ENCODE results near the gene SLC2A11.
"Not testable (repeated sequence)": the region's sequence is repeated elsewhere in the genome, so short reads cannot be mapped to it uniquely, and the experiment has no call there.

The SLC2A11 gene

DNA sequence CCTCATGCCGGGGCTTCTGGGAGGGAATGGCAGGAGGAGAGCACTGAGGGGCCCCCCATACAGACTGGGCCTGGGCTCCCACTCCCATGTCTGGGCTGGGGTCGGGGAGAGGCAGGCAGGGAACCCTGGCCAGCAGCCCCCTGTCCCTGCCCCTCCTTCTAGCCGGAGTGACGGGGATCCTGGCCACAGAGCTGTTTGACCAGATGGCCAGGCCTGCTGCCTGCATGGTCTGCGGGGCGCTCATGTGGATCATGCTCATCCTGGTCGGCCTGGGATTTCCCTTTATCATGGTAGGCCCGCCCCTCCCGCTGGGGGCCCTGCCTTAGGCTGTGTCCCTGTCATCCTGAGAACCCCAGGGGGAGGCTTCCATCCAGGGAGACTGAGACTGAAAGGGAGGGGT is 26.5 kb downstream of the SLC2A11 start:
- DNase-seq = no peak

DNA sequence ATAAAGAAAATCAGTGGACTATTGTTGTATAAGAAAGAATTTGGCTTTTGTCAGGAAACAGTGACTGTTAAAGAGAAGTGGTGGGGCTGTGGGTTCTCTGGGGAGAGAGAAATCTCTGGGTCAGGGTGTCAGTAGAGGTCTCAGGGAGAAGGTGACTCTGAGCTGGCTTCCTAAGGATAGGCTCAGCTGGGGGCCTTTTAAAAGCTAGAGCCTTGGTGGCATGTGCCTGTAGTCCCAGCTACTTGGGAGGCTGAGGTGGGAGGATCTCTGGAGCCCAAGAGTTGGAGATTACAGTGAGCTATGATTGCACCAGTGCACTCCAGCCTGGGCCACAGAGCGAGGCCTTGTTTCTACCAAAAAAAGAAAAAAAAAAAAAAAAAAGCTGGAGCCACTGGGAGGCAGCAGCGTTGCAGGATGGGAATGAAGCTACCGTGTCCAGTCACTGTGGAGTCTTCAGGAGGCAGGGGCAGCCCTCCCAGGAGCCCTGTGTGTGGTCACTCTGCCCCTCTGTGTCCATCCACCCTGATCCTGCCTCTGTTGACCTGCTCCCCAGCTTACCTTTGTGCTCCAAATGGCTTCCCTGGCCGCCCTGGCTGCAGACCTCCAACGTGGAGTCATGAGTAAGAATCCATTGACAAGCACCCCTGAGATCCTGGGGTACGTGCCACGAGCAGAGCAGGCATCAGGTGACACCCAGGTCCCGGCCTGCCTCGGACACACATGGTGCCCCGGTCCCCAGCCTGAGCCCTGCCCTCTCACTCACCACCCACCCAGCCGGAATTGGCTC is 31.1 kb downstream of the SLC2A11 start:
- DNase-seq = peak in 29 of 58 donors; percentile 10 to 47 (median 20)

DNA sequence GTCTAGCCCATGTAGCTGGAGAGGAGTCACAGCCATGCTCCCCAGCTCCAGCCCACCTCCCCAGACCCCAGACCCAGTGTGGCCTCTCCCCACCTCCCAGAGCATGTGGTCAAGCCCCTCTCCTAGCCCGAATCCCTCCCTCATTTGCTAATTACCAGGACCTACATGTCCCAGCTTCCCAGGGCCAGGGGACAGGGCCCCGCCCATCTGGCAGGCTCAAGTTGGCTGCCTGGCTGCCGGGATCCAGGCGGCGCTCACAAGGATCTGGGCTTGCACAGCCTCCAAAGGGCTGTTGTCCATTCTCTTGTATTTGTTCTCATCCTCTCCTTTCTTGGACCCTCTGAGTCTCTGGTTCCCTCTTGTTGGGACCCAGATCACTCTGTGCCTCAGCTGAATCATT is 31.9 kb downstream of the SLC2A11 start:
- peak in 17 of 58 donors; percentile 4 to 32 (median 17) for DNase-seq

DNA sequence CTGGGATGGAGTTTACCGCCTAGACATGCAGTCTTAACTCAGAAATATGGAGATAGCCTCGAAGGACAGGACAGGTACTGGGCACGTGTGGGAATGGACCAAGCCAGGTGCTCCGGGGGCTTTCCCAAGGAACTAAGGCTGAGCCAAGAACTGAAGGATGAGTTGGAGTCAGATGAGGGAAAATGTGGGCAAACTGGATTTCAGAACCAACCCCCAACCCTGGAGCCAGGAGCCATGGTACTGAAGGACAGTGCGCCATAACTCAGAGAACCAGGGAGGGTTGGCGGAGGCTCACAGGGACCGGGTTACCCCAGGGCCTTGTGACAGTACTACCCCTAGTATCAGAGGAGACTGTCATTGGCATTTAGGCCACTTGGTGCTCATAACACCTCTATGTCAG is 34.1 kb downstream of the SLC2A11 start:
- DNase-seq = no peak

DNA sequence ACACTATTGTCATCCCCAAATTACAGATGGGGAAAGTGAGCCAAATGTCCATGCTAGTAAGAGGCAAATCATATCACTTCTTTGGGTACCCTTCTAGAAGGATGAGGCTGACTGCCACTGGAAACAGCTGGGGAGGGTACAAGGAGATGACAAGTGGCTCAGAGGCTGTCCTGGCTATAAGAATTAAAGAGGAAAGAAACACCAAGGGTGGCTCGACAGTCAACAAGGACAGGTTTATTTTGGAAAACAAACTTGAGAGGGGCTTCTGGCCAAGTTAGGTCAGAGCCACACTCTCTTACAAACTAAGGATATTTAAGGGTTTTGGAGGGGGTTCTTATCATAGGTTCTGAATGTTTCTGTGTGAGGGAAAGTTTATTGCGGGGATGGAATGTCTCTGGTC is 34.5 kb downstream of the SLC2A11 start:
- DNase-seq = no peak

DNA sequence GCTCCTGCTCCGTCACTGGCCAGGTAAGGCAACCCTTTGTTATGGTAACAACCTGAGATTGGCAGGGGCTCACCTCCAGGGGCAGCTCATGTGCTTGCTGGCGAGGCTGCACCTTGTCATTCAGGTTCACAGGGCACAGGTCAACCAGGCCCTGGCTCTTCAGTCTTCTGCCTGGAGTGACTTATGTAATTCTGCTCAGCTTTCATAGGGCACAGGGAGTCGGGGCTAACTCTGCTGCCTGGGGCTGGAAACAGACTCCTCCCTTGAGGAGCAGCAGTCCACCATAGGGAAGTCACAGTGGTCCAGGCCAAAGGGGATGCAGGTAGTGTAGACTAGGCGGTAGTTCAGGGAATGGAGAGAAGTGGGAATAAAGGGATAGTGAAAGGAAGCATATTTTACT is 35.0 kb downstream of the SLC2A11 start:
- DNase-seq = no peak

DNA sequence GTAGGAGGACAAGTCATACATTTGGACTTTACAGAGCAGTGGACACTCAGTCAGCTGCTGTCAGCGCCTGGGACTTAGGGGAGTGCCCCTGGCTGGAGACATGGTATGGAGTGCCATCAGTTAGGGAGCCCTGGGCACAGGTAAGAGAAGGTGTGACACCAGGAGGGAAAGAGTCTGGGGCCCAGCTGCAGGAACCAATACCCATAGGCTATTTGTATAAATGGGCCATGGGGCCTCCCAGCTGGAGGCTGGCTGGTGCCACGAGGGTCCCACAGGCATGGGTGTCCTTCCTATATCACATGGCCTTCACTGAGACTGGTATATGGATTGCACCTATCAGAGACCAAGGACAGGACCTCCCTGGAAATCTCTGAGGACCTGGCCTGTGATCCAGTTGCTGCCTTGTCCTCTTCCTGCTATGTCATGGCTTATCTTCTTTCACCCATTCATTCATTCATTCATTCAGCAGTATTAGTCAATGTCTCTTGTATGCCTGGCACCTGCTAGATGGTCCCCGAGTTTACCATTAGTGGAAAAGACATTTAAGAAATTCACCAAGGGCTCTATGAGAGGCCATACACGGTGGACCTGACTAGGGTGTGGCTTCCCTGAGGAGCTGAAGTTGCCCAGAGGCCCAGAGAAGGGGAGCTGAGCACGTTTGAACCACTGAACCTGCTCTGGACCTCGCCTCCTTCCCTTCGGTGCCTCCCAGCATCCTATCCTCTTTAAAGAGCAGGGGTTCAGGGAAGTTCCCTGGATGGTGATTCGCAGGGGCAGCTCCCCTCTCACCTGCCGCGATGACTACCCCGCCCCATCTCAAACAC is 35.7 kb downstream of the SLC2A11 start:
- no peak for DNase-seq

DNA sequence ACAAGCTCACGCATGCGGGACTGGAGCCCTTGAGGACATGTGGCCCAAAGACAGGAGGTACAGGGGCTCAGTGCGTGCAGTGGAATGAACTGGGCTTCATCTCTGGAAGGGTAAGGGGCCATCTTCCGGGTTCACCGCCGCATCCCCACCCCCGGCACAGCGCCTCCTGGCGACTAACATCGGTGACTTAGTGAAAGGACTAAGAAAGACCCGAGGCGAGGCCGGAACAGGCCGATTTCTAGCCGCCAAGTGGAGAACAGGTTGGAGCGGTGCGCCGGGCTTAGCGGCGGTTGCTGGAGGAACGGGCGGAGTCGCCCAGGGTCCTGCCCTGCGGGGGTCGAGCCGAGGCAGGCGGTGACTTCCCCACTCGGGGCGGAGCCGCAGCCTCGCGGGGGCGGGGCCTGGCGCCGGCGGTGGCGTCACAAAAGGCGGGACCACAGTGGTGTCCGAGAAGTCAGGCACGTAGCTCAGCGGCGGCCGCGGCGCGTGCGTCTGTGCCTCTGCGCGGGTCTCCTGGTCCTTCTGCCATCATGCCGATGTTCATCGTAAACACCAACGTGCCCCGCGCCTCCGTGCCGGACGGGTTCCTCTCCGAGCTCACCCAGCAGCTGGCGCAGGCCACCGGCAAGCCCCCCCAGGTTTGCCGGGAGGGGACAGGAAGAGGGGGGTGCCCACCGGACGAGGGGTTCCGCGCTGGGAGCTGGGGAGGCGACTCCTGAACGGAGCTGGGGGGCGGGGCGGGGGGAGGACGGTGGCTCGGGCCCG is 36.5 kb downstream of the SLC2A11 start, which contains the start of gene MIF:
MIF (plus strand) TSS at position 439 of the 765 bp plus-strand sequence; CDS start at position 531, 92 bp downstream.
- peak; percentile 38 to 96 (median 90) for DNase-seq

DNA sequence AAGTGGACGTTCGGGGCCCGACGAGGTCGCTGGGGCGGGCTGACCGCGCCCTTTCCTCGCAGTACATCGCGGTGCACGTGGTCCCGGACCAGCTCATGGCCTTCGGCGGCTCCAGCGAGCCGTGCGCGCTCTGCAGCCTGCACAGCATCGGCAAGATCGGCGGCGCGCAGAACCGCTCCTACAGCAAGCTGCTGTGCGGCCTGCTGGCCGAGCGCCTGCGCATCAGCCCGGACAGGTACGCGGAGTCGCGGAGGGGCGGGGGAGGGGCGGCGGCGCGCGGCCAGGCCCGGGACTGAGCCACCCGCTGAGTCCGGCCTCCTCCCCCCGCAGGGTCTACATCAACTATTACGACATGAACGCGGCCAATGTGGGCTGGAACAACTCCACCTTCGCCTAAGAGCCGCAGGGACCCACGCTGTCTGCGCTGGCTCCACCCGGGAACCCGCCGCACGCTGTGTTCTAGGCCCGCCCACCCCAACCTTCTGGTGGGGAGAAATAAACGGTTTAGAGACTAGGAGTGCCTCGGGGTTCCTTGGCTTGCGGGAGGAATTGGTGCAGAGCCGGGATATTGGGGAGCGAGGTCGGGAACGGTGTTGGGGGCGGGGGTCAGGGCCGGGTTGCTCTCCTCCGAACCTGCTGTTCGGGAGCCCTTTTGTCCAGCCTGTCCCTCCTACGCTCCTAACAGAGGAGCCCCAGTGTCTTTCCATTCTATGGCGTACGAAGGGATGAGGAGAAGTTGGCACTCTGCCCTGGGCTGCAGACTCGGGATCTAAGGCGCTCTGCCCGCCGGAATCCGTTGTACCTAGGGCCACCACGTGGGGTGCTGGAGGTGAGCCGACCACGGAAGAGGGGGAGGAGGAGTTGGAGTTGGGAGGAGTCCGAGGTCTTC is 37.3 kb downstream of the SLC2A11 start:
- DNase-seq = peak in 48 of 58 donors; percentile 14 to 76 (median 62)

DNA sequence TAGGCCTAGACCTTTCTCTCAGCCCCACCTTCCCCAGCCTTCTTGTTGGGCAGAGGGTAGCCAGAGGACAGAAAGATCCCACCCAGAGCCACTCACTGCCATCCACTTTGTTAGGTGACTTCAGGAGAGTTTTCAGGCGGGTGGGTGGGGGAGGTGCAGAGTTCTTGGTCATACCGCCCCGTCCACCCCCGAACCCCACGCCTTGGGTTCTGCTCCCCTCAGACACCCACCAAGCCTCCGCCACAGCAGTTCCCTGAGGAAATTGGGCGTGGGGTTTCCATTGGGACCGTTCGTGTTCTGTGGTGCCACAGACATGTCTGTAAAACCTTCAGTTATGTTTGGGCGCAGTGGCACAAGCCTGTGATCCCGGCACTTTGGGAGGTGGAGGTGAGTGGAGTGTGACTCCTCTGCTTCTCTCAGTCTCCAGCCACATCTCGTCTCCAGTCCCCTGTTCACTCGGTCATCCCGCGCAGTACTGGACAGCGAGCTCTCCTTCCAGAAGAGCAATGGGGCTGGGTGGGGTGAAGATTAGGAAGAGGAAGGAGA is 38.0 kb downstream of the SLC2A11 start:
- no peak for DNase-seq

DNA sequence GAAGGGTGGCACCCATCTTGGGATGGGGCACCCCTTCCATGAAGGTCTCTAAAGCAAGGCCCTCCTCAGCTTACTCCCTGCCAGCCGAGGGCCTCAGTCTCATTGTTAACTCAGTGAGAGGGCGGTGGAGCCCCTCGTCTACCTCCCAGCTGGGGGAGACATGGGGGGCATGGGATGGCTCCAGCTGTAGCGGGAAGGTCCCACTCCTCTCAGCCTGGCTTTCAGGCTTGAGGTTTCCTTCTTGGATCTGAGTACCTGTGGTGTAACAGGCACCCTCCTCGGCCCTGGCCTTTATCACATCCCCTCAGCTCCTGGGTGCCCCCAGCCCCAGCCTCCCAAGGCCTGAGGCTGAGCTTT is 38.5 kb downstream of the SLC2A11 start:
- DNase-seq = no peak

DNA sequence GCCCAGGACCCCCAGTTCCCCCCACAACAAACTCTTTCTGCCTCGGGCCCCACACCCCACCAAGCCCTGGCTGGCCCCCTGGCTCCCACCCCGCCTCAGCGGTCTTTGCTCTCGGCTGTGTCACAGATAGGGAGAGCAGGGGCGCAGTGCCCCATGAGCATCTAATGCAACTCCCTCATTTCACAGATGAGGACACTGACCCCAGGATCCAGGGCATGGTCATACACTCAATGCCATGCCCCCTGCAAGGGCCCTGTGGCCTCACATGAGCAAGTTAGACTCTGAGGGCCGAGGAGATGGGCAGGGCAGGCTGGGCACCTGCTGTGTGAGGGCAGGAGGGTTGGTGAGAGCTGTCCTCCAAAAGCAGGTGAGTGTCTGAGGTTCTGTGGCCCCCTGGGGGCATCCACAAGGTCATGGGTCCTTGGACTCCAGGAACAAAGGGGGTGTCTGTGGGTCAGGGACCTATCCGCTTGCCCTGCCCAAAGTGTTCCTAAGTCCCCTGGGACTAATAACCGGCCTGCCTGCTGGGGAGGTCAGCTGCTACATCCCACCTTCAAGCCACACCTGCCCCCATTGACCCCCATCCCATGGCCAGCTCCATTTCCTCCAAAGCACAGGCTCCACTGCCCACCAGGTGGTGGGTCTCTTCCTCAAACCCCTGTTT is 39.0 kb downstream of the SLC2A11 start:
- no peak for DNase-seq

DNA sequence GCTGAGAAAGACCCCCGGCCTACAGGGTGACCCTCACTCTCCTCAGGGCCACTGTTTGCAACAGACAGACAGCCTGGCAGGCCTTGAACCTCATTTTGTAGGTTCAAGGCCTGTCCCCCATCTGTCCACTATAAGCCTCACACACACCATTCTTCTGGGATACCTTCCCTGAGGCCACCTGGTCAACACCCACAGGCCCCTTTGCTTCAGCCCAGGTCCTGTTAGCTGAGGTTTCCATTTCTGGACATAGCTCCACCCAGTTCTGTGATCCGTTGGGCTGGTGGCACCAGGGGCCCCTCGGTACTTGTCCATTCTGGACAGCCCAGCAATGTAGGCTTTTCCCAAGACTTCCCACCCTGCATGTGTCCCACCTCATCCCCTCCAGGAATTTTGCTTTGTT is 39.6 kb downstream of the SLC2A11 start:
- no peak for DNase-seq

DNA sequence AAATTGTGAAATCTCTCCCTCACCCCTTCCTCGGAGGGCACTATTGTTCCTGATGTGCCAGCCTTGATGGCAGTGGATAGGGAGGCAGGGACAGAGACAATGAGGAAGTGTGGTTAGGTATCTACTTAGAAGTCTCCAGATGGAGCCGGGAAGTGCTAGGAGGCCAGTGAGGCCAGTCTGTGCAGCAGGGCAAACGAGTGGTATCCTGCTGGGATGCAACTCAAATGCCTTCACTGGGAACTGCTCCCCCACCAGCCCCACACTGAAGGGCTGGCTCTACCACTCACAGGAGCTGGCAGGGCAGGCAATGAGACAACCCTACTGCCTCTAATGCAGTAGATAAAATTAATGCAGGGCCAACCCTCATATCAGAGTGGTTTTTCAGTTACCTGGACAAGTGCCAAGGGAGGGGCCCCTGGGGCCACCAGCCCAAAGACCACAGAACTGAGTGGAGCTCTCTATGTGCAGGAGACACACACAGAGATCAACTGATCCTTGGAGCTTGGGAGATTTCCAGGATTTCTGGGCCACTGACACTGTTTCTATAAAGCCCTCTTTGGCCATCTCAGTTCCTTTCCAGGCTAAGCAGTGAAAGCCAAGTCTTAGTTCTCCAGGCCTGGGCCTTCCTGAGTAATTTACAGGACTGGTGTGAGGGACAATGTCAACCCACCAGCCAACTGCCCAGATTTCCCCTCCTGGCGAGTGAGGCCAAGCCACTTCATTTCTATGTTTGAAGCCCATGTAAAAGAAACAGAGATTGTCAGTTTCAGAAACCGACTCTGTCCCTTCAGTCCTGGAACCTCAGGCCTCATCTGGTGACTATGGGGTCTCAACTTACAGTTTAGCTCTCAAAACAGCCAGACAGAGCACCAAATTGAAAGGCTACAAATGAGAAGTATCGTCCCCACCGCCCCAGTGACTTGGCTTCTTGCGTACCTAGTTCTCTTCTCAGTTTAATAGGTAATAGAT is 40.6 kb downstream of the SLC2A11 start:
- DNase-seq = peak in 25 of 58 donors; percentile 11 to 72 (median 38)

DNA sequence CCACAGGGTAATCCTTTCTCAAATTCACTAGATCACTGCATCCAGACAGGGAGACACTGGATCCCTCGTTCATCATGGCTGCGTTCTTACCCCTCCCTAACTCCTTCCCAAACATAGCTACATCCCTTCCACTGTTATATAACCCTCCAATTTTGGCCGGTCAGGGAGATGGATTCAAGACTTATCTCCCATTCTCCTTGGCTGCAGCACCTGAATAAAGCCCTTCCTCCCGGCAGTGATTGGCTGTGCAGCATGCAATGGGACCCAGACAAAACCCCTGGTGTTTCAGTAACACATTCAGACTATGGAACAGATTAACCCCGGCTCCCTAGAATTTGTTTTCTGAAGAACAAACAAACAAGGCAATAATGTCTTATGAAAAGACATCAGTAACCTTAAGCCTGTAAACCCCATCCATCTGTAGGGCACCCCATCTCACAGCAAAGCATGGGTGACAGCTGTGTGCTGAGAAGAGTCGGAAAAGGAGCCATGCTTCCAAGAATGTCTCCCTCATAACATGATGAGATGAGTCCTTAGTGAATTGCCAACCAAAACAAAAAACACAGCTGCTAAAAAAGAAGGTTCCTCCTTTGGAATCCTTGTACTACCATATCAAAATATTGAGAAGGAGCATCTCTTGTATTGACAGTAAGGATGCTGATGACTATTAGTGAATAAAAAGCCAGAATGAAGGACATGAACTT is 41.5 kb downstream of the SLC2A11 start:
- DNase-seq = peak in 6 of 58 donors; percentile 5 to 42 (median 19)

DNA sequence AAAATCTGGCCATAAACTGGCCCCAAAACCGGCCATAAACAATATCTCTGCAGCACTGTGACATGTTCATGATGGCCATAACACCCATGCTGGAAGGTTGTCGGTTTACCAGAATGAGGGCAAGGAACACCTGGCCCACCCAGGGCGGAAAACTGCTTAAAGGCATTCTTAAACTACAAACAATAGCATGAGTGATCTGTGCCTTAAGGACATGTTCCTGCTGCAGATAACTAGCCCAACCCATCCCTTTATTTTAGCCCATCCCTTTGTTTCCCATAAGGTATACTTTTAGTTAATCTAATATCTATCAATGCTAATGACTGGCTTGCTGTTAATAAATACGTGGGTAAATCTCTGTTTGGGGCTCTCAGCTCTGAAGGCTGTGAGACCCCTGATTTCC is 42.6 kb downstream of the SLC2A11 start:
- not testable (repeated sequence) for DNase-seq

DNA sequence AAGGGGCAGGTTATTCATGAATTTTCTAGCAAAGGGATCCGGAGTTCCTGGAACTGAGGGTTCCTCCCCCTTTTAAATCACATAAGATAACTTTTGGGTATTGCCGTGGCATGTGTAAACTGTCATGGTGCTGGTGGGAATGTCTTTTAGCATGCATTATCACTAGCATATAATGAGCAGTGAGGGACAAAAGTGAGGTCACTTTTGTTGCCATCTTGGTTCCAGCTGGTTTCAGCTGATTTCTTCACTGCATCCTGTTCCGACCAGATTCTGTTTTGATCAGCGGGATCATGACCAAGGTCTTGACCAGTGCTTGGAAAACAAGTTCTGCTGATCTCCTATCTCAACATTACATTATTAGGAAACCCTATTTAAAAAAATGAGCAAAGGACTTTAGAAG is 43.9 kb downstream of the SLC2A11 start:
- no peak for DNase-seq
